OCI-LY7 (cell line): ENCODE data around the gene CORO7. TPM values are rescaled to one million over a fixed set of nuclear protein-coding genes. Genes with fewer than 3 reads are reported as not detected.

Experiments used
- BruUV-seq: library from RNA; stranded (reverse); fragments of 400-500 nt; replicated peaks from 2 replicates; lab custom pipeline; 2021; lab: Mats Ljungman, UMichigan
- CTCF ChIA-PET: fragments of 300-600 bp; sonication (Branson Sonifier 250); formaldehyde crosslinking; loops from one replicate; lab custom pipeline; 2022; ENCODE audit warnings: antibody characterized with exemption; ENCODE audit not compliant: unreplicated experiment; lab: Charles Lee
- POLR2A ChIA-PET: fragments of 300-600 bp; sonication (Branson Sonifier 250); formaldehyde crosslinking; loops from one replicate; lab custom pipeline; 2022; ENCODE audit warnings: antibody characterized with exemption; lab: Charles Lee
- DNase-seq: peaks from one replicate; pipeline ENCODE4 v3.0.0-alpha.2; 2015; ENCODE audit warnings: low spot score
- H2AFZ ChIP-seq: fragments of 200-600 bp; sonication (generic), shearing (Covaris generic); 2 replicates; pipeline ENCODE4 v1.6.1; 2014; ENCODE audit warnings: mild to moderate bottlenecking, antibody characterized with exemption, low read length, moderate library complexity
- H3K27ac ChIP-seq: fragments of 200-600 bp; sonication (generic); 2 replicates; pipeline ENCODE4 v1.5.1; 2014; ENCODE audit warnings: mixed run types, low read depth, mild to moderate bottlenecking, moderate library complexity, low read length, inconsistent platforms; ENCODE audit not compliant: poor library complexity, severe bottlenecking
- H3K36me3 ChIP-seq: fragments of 200-600 bp; sonication (generic); 2 replicates; pipeline ENCODE4 v1.6.1; 2014; ENCODE audit warnings: mild to moderate bottlenecking, antibody characterized with exemption, low read length, moderate library complexity, mixed read lengths; ENCODE audit not compliant: insufficient read depth
- H3K4me1 ChIP-seq: fragments of 200-600 bp; sonication (generic); 2 replicates; pipeline ENCODE4 v1.5.1; 2014; ENCODE audit warnings: mild to moderate bottlenecking, low read length; ENCODE audit not compliant: insufficient read depth, poor library complexity, severe bottlenecking
- H3K4me2 ChIP-seq: fragments of 200-600 bp; sonication (generic); 2 replicates; pipeline ENCODE4 v1.6.1; 2014; ENCODE audit warnings: mild to moderate bottlenecking, low read length
- H3K4me3 ChIP-seq: fragments of 200-600 bp; sonication (generic); 2 replicates; pipeline ENCODE4 v1.5.1; 2014; ENCODE audit warnings: mild to moderate bottlenecking, low read depth, low read length; ENCODE audit not compliant: poor library complexity, severe bottlenecking
- H3K79me2 ChIP-seq: fragments of 200-600 bp; sonication (generic); 2 replicates; pipeline ENCODE4 v1.6.1; 2016; ENCODE audit warnings: low read depth, mild to moderate bottlenecking, low read length, moderate library complexity, mixed read lengths; ENCODE audit not compliant: insufficient read depth
- H3K9me2 ChIP-seq: fragments of 200-600 bp; sonication (generic); 2 replicates; pipeline ENCODE4 v1.6.1; 2016; ENCODE audit warnings: mild to moderate bottlenecking, low read length, mixed read lengths; ENCODE audit not compliant: insufficient read depth
- H3K9me3 ChIP-seq: fragments of 200-600 bp; sonication (generic); 2 replicates; pipeline ENCODE4 v1.6.1; 2014; ENCODE audit warnings: mild to moderate bottlenecking, mixed run types, low read length, mixed read lengths
- H4K20me1 ChIP-seq: fragments of 200-600 bp; sonication (generic); 2 replicates; pipeline ENCODE4 v1.6.1; 2014; ENCODE audit warnings: mild to moderate bottlenecking, antibody characterized with exemption, low read length, moderate library complexity, mixed read lengths; ENCODE audit not compliant: insufficient read depth
- CTCF ChIP-seq: fragments of 200-600 bp; sonication (generic); conservative IDR thresholded peaks from 2 replicates; pipeline ENCODE4 v1.5.1; 2014; ENCODE audit warnings: mild to moderate bottlenecking, antibody characterized with exemption, low read length, moderate library complexity, mixed read lengths
- EZH2phosphoT487 ChIP-seq: fragments of 200-600 bp; sonication (generic); IDR thresholded peaks from 2 replicates; pipeline ENCODE4 v1.6.1; 2018; ENCODE audit warnings: low read depth, borderline replicate concordance, mild to moderate bottlenecking, mixed run types, antibody characterized with exemption, low read length, moderate library complexity, mixed read lengths
- intact Hi-C: fragments of 100-400 bp; cut with micrococcal nuclease; formaldehyde crosslinking; loops from one replicate; pipeline ENCODE4 v1.10.0; 2022; ENCODE audit not compliant: unreplicated experiment
- total RNA-seq, 2 experiments: library from RNA; depleted of rRNA in 1 of 2; stranded (reverse); fragments of >200 nt in 1 of 2; shearing (Covaris generic) in 1 of 2; gene quantifications; 2 replicates each; pipeline ENCODE4 v1.2.3, GENCODE V29; 2014 to 2022

CORO7 gene
- total RNA-seq, 2 experiments from 2014 or later, result 77.2 to 112 TPM

- BruUV-seq, result no TSS peak
- ChIA-PET POLR2A (no interaction called here), CTCF (no interaction called here)
Measured at GRCh38 chr16:4323071-4323844, 93.1 kb downstream of the CORO7 start.

GRCh38 chr16:4322121-4323052 is 94.0 kb downstream of the CORO7 start:
- H3K4me1 ChIP-seq, result peaks cover 5% of the 10 kb centered on the region
- BruUV-seq, result no TSS peak

More at GRCh38 chr16:4323071-4323844, 93.1 kb downstream of the CORO7 start:
- no peak for DNase-seq
- Histone ChIP-seq H3K79me2 (no peaks in the 10 kb centered on the region), H3K9me2 (no peaks in the 10 kb centered on the region), H3K4me2 (no peak overlapping the region), H3K4me1 (peaks cover 12% of the 10 kb centered on the region), H4K20me1 (no peaks in the 10 kb centered on the region), H2AFZ (no peak overlapping the region), H3K9me3 (no peaks in the 10 kb centered on the region), H3K27ac (no peak overlapping the region), H3K4me3 (no peak overlapping the region), H3K36me3 (no peaks in the 10 kb centered on the region)
- intact Hi-C loops, result no loop called here
- no peak for TF ChIP-seq EZH2phosphoT487
- no peak for TF ChIP-seq CTCF

More at GRCh38 chr16:4322121-4323052, 94.0 kb downstream of the CORO7 start:
- POLR2A ChIA-PET, result interaction anchor here (0.6 kb wide), 1 partner anchor 32 kb away, joined by 4 read pairs; no protein-coding TSS in a partner anchor
- Histone ChIP-seq H3K9me2 (no peaks in the 10 kb centered on the region), H3K4me2 (no peak overlapping the region), H3K4me3 (no peak overlapping the region), H3K36me3 (no peaks in the 10 kb centered on the region), H4K20me1 (no peaks in the 10 kb centered on the region), H3K27ac (no peak overlapping the region), H3K9me3 (no peaks in the 10 kb centered on the region), H3K79me2 (no peaks in the 10 kb centered on the region), H2AFZ (no peak overlapping the region)
- DNase-seq, result no peak
- no peak for TF ChIP-seq CTCF
- no peak for TF ChIP-seq EZH2phosphoT487
- CTCF ChIA-PET, result interaction anchor here (0.7 kb wide), 1 partner anchor 151 kb away, joined by 4 read pairs; no protein-coding TSS in a partner anchor
- intact Hi-C loops, result no loop called here
